SJSA1 (cell line): ENCODE measurements around the gene ABHD16A. TPM values are rescaled to one million over a fixed set of nuclear protein-coding genes. Genes with fewer than 3 reads are reported as not detected.

Experiments
- DNase-seq, 2 experiments: peaks; one replicate each; pipeline ENCODE4 v3.0.0-alpha.2; 2015 to 2020; ENCODE audit warnings: low spot score in 2 of 2, low read depth in 1 of 2
- H3K27ac ChIP-seq: fragments of 250-450 bp; sonication (Bioruptor Pico); 2 replicates; pipeline ENCODE4 v1.5.1; 2020; ENCODE audit warnings: mild to moderate bottlenecking, moderate library complexity
- H3K27me3 ChIP-seq: fragments of 250-450 bp; sonication (Bioruptor Pico); replicated peaks from 2 replicates; pipeline ENCODE4 v1.5.1; 2020; ENCODE audit warnings: mild to moderate bottlenecking, moderate library complexity
- H3K36me3 ChIP-seq: fragments of 250-450 bp; sonication (Bioruptor Pico); 2 replicates; pipeline ENCODE4 v1.5.1; 2020; ENCODE audit warnings: mild to moderate bottlenecking
- H3K4me1 ChIP-seq: fragments of 250-450 bp; sonication (Bioruptor Pico); replicated peaks from 2 replicates; pipeline ENCODE4 v1.6.1; 2021; ENCODE audit warnings: mild to moderate bottlenecking
- H3K4me3 ChIP-seq: fragments of 250-450 bp; sonication (Bioruptor Pico); 2 replicates; pipeline ENCODE4 v1.5.1; 2020; ENCODE audit warnings: mild to moderate bottlenecking
- H3K9me3 ChIP-seq: fragments of 250-450 bp; sonication (Bioruptor Pico); replicated peaks from 2 replicates; pipeline ENCODE4 v1.5.1; 2020; ENCODE audit warnings: mild to moderate bottlenecking
- total RNA-seq: library from RNA; depleted of rRNA; stranded (reverse); fragments of >200 nt; shearing (Covaris generic); gene quantifications from 2 replicates; pipeline ENCODE4 v1.2.3, GENCODE V29; 2014

ABHD16A gene
- total RNA-seq, 1 experiment from 2014 or later: 37.6 TPM

- Histone ChIP-seq H3K4me3 (peak overlapping the region; percentile 56), H3K9me3 (no peaks in the 10 kb centered on the region), H3K27me3 (no peaks in the 10 kb centered on the region), H3K36me3 (peaks cover 42% of the 10 kb centered on the region), H3K27ac (no peak overlapping the region), H3K4me1 (peaks cover 33% of the 10 kb centered on the region)
- DNase-seq: no peak
Measured at GRCh38 chr6:31661262-31662123, 41.6 kb downstream of the ABHD16A start.

GRCh38 chr6:31660381-31661261, 42.5 kb downstream of the ABHD16A start, which contains the start of gene C6orf47:
C6orf47 (minus strand) TSS chr6:31660778; CDS start chr6:31659947, 831 bp downstream.
- Histone ChIP-seq H3K27me3 (no peaks in the 10 kb centered on the region), H3K27ac (peak within 1 kb of the TSS; percentile 30; the same call in 1 of the 2 replicates), H3K36me3 (peaks cover 36% of the 10 kb centered on the region), H3K4me1 (peaks cover 33% of the 10 kb centered on the region), H3K4me3 (peak within 1 kb of the TSS; percentile 56), H3K9me3 (no peaks in the 10 kb centered on the region)
- peak; percentile 64 to 84 for DNase-seq

GRCh38 chr6:31659649-31660380, 43.3 kb downstream of the ABHD16A start:
- Histone ChIP-seq H3K9me3 (no peaks in the 10 kb centered on the region), H3K27me3 (no peaks in the 10 kb centered on the region), H3K4me3 (peak overlapping the region; percentile 56), H3K36me3 (peaks cover 36% of the 10 kb centered on the region), H3K4me1 (peaks cover 33% of the 10 kb centered on the region), H3K27ac (peak overlapping the region; percentile 30; the same call in 1 of the 2 replicates)
- peak in 1 of 2 experiments; percentile 35 for DNase-seq

- H3K36me3 ChIP-seq: peaks cover 36% of the 10 kb centered on the region
- H3K9me3 ChIP-seq: no peaks in the 10 kb centered on the region
- H3K27me3 ChIP-seq: no peaks in the 10 kb centered on the region
- peak overlapping the region; percentile 56 for H3K4me3 ChIP-seq
- H3K27ac ChIP-seq: no peak overlapping the region
- no peak for DNase-seq
- H3K4me1 ChIP-seq: peaks cover 28% of the 10 kb centered on the region
Measured at GRCh38 chr6:31658983-31659648, 44.0 kb downstream of the ABHD16A start.

GRCh38 chr6:31658158-31658688, 44.9 kb downstream of the ABHD16A start:
- DNase-seq: no peak
- Histone ChIP-seq H3K36me3 (peaks cover 30% of the 10 kb centered on the region), H3K27ac (no peak overlapping the region), H3K4me1 (peaks cover 25% of the 10 kb centered on the region), H3K9me3 (no peaks in the 10 kb centered on the region), H3K4me3 (no peak overlapping the region), H3K27me3 (no peaks in the 10 kb centered on the region)

GRCh38 chr6:31657406-31658157, 45.5 kb downstream of the ABHD16A start:
- Histone ChIP-seq H3K27ac (no peak overlapping the region), H3K27me3 (no peaks in the 10 kb centered on the region), H3K4me3 (no peak overlapping the region), H3K36me3 (peaks cover 29% of the 10 kb centered on the region), H3K4me1 (peaks cover 25% of the 10 kb centered on the region), H3K9me3 (no peaks in the 10 kb centered on the region)
- DNase-seq: no peak

- no peak within 1 kb of the TSS for H3K4me3 ChIP-seq
- no peak within 1 kb of the TSS for H3K27ac ChIP-seq
- peaks cover 29% of the 10 kb centered on the region for H3K36me3 ChIP-seq
- peaks cover 24% of the 10 kb centered on the region for H3K4me1 ChIP-seq
- no peak for DNase-seq
- H3K9me3 ChIP-seq: no peaks in the 10 kb centered on the region
- H3K27me3 ChIP-seq: no peaks in the 10 kb centered on the region
Measured at GRCh38 chr6:31655349-31656237, 47.5 kb downstream of the ABHD16A start, which contains the start of gene APOM. APOM (plus strand) TSS chr6:31655894; CDS start chr6:31655967, 73 bp downstream.

- H3K9me3 ChIP-seq: no peaks in the 10 kb centered on the region
- peaks cover 34% of the 10 kb centered on the region for H3K36me3 ChIP-seq
- H3K27ac ChIP-seq: no peak overlapping the region
- H3K4me1 ChIP-seq: peaks cover 21% of the 10 kb centered on the region
- no peak for DNase-seq
- no peaks in the 10 kb centered on the region for H3K27me3 ChIP-seq
- no peak overlapping the region for H3K4me3 ChIP-seq
Measured at GRCh38 chr6:31654574-31655348, 48.4 kb downstream of the ABHD16A start.

- Histone ChIP-seq H3K9me3 (no peaks in the 10 kb centered on the region), H3K27me3 (no peaks in the 10 kb centered on the region), H3K27ac (peak overlapping the region; percentile 82), H3K4me3 (peak overlapping the region; percentile 57), H3K36me3 (peaks cover 40% of the 10 kb centered on the region), H3K4me1 (peaks cover 12% of the 10 kb centered on the region)
- peak; percentile 92 to 99 for DNase-seq
Measured at GRCh38 chr6:31652925-31653724, 50.0 kb downstream of the ABHD16A start.

- Histone ChIP-seq H3K9me3 (no peaks in the 10 kb centered on the region), H3K4me1 (peaks cover 12% of the 10 kb centered on the region), H3K4me3 (peak overlapping the region; percentile 57), H3K27ac (peak overlapping the region; percentile 82), H3K27me3 (no peaks in the 10 kb centered on the region), H3K36me3 (peaks cover 43% of the 10 kb centered on the region)
- DNase-seq: no peak
Measured at GRCh38 chr6:31651602-31652191, 51.4 kb downstream of the ABHD16A start.
